ENCODE data around the gene FCAR. TPM values are rescaled to one million over a fixed set of nuclear protein-coding genes. Genes with fewer than 3 reads are reported as not detected.

FCAR gene
- total RNA-seq, result not detected in 2 replicates

GRCh38 chr19:54873990-54874389 lies at the start of gene FCAR:
Gene FCAR, plus strand, starts transcription at chr19:54874235. Its CDS starts 55 bp downstream, at chr19:54874290.

GRCh38 chr19:54832496-54832895 lies 41.5 kb upstream of the FCAR start, which contains the start of gene KIR2DS4:
Gene KIR2DS4, plus strand, starts transcription at chr19:54832676.

GRCh38 chr19:54850061-54850640 lies 23.9 kb upstream of the FCAR start, which contains the start of gene KIR3DL2:
Gene KIR3DL2, plus strand, starts transcription at chr19:54850443. Its CDS starts 33 bp downstream, at chr19:54850476.

DNA sequence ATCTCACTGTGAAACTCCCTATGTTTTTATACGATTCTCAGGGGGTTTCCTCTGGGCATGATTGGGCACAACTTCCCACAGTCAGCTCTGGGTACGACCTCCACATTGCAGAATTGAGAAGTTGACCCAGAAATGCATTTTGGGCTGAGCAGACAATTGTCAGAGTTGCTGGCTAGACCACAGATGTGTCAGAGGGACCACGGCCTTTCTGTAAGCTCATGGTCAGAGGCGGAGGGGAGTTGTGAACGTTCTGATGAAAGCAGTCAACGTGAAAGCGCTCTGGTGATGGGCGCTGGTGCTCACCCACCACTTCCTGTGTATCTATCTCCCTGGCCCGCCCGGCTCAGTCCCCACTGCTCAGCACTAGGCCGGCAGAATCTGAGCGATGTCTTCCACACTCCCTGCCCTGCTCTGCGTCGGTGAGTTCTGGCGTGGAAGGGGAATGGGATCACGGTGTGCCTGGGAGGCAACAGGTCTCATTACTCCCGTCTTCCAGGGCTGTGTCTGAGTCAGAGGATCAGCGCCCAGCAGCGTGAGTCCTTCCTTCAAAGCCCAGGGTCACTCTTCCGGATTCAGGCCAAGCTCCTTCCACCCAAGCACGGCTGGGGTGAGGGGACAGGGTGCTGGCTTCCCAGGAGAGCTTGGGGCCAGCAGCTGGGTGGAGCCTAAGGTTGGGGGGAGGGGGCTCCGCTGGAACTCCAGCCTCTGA lies 31.9 kb downstream of the FCAR start, which contains the start of gene NCR1:
NCR1 (plus strand) TSS at position 346 of the 709 bp plus-strand sequence; CDS start at position 386, 40 bp downstream.

Other genes starting within 250 kb of the FCAR start
- gene LILRB1, start 243.8 kb upstream of the FCAR start, total RNA-seq, result not detected in 2 replicates
- not detected in 2 replicates for gene LILRB4, start 211.2 kb upstream of the FCAR start, total RNA-seq
- gene KIR3DL3, start 149.8 kb upstream of the FCAR start, total RNA-seq, result not detected in 2 replicates
- gene KIR2DL3, start 135.7 kb upstream of the FCAR start, total RNA-seq, result not detected in 2 replicates
- gene KIR2DL1, start 104.4 kb upstream of the FCAR start, total RNA-seq, result not detected in 2 replicates
- not detected in 2 replicates for gene KIR2DL4, start 70.6 kb upstream of the FCAR start, total RNA-seq
- gene KIR3DL1, start 57.8 kb upstream of the FCAR start, total RNA-seq, result not detected in 2 replicates
- gene KIR2DS4, start 41.6 kb upstream of the FCAR start, total RNA-seq, result not detected in 2 replicates
- not detected in 2 replicates for gene KIR3DL2, start 23.8 kb upstream of the FCAR start, total RNA-seq
- not detected in 2 replicates for gene NCR1, start 31.9 kb downstream of the FCAR start, total RNA-seq
- 0.22 TPM in 1 of 2 replicates, not detected in the other for gene NLRP7, start 73.3 kb downstream of the FCAR start, total RNA-seq
- gene NLRP2, start 92.1 kb downstream of the FCAR start, total RNA-seq, result under 0.01 and 0.33 TPM in 2 replicates
- gene GP6, start 164.0 kb downstream of the FCAR start, total RNA-seq, result not detected in 2 replicates
- gene RDH13, start 188.9 kb downstream of the FCAR start, total RNA-seq, result 10.7 and 11.0 TPM in 2 replicates
- gene EPS8L1, start 201.6 kb downstream of the FCAR start, total RNA-seq, result 0.75 and 1.8 TPM in 2 replicates
- gene PPP1R12C, start 243.4 kb downstream of the FCAR start, total RNA-seq, result 44.6 and 50.9 TPM in 2 replicates

Data from uterine smooth muscle cell (primary cell).